ENCODE measurements around the gene LOXL4. TPM values are rescaled to one million over a fixed set of nuclear protein-coding genes. Genes with fewer than 3 reads are reported as not detected.

LOXL4 gene
- polyA plus RNA-seq (ENCODE audit: insufficient read length in 4 of 4) = 10 to 100 TPM in 1 of 4 donors, 1 to 10 TPM in 3; 3.7 to 19.0 (median 4.5) TPM

DNA sequence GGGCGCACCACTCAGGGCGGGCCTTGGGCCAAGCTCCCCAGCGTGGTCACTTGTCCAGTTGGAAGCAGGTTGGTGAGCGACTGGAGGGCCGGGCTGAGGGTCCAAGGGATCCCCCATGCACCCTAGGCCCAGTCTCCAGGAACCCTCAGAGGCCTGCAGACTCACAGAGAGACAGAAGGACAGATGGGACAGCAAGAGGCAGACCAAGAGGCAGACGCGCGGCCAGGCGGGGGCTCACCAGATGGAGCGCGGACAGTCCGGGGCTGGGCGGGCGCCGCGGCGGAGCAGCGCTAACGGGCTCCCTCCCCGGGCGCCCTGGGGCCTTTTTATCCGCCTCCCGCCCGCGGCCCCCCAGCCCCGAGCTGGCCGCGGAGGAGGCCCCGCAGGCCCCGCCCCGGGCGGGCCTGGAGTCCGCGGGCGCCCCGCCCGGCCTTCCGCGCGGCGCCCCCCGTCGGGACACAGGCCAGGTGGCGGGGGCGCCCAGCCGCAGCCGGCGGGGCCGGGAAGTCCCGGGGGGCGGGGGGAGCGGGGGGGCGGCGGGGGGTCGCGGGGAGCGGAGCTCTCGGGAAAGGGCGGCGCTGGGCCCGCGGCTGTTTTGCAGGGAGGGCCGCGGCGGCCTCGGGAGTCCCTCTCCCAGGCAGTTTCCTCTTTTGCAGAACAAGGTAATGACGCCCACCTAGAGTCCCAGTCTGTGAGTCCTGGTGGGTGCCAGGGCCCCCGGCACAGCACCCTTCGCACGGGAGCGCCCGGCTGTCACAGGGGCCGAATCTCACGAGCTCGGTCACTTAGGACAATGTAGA is at the start of gene LOXL4:
LOXL4 (minus strand) TSS at position 301 of the 800 bp plus-strand sequence. CDS start 5,175 bp downstream, outside the sequence.
- no peak for DNase-seq (ENCODE audit: low read depth in 4 of 4, low spot score in 3 of 4)

DNA sequence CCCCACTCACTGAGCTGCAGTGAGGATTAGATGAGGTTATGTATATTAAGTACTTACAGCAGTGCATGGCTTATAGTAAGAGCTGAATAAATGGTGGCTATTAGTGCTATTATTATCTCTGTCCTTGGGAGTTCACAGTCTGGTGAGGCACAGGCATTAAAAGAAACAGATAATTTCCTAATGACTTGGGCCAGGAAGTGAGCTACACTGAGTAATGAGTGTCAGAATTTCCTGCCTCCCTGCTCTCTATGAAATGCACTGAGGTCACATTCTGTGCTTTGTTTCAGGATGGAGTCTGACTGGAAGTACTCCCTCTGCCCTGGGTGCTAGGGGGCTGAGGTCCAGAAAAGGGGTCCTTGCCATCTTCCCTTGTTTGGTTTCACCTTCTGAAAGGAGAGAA is 48.7 kb upstream of the LOXL4 start:
- DNase-seq (ENCODE audit: low read depth in 4 of 4, low spot score in 3 of 4) = no peak

DNA sequence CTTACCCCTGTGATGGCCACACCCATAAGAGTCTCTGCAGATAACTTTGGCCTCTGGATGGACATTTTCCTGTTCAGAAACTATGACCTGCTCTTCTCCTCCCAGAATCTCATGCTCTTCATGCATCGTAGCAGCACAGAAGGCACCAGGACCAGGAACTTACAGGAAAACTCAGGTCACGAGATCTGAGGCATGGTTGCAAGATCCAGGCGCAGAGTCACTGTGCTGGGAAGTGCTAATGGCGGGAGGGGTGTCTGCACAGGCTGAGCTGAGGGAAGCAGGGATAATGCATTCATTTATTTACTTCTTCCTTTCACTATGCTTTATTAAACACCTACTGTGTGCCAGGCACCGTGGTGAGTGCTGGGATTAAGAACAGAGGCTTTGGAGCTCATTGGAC is 48.2 kb upstream of the LOXL4 start:
- no peak for DNase-seq (ENCODE audit: low read depth in 4 of 4, low spot score in 3 of 4)

DNA sequence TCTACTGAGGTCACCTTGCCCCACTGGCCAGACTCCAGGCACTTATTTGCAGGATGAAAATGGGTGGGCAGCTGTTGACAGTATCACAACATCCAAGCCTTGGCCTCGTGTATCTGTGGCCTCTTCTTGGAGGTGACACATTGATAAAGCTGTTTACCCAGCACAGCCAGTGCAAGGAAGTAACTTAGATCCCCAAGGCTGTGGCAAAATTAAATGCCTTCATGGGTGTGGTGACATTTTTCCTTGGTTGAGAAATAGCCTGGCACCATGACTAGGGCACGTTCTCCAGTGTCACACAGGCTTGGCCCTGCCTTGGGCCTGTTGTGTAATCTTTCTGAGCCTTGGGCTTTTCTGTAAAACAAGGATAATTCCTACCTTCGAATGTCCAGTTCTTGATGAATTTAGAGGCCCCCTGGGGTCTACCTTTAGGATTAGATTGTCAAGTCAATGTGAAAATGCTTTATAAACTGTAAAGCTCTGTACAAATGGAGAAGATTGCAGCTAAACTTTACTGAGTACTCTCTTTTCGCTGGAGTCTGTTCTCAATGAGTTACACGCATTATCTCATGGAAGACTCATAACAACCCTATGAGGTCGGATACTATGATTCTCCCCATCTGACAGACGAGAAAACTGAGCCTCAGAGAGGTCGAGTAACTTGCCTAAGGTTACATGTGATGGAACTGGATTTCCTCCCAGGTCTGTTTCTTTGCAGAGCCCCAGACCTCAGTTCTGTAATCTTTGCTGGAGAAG is 46.7 kb upstream of the LOXL4 start:
- no peak for DNase-seq (ENCODE audit: low read depth in 4 of 4, low spot score in 3 of 4)

DNA sequence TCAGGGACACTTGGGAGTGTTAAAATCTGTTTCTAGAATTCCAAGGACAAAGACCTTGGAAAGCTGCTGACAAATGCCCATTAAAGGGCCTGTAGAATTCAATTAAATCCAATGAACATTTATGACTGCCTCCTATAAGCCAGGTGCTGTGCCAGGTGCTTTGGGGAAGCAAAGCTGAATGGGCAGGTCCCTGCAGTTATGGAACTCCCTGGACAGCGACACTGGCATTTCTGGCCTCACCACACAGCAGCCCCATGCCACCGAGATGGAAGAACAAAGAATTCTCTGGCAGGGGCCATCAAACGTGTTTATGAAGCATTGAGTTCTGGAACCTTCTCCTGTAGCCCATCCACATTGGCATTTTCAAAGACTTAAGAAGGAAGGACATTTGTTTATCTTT is 45.6 kb upstream of the LOXL4 start:
- no peak for DNase-seq (ENCODE audit: low read depth in 4 of 4, low spot score in 3 of 4)

DNA sequence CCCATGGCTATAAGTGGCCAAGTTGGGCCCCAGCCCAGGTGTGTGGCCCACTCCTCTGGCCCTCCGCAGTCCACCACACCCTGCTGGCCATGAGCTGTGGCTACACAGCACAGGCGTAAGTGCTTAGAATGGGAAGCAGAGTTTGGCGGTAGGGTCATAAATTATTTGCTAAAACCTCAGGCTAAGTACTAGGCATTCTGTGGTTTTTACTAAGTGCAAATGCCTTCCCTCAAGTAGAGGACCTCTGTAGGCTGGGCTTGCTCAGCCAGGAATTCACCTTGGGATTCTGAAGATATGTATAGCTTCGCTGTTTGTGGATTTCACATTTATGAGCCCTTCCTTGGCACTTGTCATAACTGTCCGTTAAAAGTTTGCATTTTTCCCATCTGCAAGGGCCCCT is 44.8 kb upstream of the LOXL4 start:
- no peak for DNase-seq (ENCODE audit: low read depth in 4 of 4, low spot score in 3 of 4)

DNA sequence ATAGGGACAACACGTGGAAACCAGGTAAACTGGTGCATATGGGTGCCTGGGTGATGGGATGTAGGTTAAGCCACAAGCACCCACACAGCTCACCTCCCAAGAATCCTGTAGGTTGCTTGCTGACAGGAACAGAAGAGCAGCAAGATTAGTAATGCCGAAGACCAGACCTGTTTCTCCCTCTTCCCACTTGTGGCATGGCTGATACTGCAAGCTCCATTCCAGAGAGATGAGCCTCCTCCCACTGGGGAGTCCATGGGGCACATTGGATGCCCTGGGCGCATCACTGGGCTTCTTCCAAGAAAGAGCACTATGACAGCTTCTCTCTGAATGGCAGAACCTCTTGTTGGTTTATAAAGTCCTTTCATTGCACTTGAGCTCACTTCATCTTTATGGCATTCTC is 44.4 kb upstream of the LOXL4 start:
- no peak for DNase-seq (ENCODE audit: low read depth in 4 of 4, low spot score in 3 of 4)

DNA sequence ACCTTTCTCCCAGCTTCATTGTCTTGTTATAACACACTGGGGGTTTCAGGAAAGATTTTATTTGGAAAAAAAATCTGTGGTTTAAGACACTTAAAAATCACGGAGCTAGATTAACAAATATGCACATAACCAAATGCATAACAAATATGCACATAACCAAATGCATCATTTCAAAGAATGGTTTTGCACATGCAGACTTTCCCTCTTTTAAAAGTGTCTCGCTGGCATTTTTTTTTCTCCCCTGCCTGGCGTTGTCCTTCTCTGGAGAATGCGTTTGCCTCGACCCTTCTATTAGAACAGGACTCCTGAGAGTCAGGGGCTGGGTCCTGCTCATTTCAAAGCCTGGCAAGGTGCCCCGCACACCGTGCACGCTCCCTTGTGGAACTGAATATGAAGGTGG is 42.7 kb upstream of the LOXL4 start:
- no peak for DNase-seq (ENCODE audit: low read depth in 4 of 4, low spot score in 3 of 4)

DNA sequence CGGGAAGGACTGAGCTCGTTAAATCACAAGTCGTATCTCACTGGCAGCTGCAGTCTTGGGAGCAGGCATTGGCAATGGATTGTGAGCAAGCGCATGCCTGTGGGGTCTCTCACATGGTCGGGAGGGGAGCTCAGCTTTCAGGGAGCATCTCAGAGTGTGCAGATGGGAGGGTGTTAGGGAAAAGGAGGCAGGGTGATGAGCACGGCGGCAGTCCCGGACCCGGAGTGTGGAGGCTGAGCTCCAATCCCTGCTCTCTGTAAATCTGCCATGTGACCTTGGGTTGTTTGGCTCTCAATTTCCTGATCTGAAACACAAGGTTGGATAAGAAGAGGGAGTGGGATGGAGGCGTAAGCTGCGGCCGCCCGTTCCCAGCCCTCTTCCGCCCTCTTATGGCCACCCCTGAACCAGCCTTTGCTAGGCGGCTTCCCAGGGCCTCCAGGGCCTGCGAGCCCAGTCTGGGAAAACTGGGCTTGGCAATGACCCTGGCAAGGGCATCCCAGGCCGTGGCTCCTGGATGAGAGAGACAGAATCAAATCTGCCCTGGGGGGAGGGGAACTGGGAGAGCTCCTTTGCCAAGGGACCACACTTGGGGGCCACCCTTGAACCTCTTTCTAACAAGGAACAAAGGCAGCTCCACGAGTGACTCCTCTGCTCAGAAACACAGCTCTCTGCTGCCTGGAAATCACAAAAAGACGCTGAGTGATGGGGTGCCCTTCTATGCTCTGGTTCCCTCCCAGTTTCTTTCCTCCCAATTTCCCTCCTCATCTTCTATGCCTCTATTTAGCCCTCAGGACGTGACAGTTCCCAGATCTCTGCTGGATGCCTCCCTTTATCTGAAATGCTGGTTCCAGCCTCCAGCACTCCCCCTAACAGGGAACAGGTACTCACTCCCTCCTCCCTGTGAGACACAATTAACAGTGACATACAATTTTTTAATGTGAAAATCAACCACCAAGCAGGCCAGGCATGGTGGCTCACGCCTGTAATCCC is 41.7 kb upstream of the LOXL4 start:
- DNase-seq (ENCODE audit: low read depth in 4 of 4, low spot score in 3 of 4) = peak in 3 of 4 donors; percentile 46 to 60 (median 53)

DNA sequence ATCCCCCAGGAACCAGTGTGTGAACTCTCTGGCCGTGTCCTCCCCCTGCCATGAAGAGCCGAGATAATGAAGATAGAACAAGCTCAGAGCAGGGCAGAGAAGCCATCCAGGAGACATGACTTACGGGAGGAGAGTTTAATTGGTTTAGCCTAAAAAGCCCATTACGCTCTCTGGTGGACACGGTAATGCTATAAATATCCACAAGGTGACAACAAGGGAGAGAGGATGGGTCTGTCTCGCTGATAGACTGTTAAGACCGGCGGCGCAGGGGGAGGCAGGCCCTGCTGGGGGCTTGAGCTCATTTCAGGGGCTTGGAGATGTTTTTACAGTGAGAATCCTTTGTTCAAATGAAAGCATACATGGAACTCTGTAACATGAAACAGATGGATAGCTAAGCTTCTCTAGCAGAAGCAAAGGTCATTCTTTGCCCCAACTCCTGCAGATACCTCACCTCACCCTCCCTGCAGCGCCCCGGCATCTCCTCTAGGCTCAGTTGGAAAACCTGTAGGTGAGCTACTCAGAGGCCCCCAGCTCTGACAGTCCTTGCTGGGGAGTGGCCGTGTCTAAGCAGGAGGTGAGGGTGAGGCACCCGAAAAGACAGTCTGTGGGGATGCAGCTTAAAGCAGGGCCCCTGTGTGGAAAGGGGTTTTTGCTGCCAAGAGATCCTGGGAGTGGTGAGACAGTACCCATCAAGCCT is 40.8 kb upstream of the LOXL4 start:
- no peak for DNase-seq (ENCODE audit: low read depth in 4 of 4, low spot score in 3 of 4)

DNA sequence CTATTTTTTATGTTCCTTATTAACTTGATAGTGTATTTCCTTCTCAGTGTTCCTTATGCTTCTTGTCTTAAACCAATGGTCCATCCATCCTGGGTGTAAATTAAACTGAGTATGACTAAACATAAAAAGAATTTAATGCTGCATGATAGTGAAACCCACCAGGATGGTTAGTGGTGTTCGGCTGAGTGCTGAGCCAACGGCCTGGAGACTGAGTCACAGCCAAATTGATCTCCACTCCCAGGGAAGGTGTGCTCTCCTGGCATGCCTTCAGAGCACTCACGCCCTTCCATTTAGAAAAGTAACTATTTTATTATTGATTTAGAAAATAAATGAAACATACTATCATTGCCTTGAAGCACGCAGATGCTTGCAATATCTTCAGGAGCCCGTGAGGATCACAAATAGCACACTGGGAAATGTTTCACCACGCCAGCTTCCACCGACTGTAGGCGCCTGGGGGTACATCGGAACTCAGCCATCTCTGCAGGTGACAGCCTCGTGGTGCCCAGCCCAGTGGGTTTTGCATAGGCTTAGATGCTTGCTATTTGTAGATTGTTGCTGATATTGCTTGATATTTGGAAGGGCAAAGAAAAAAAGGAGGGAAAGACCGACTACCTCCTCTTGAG is 40.0 kb upstream of the LOXL4 start:
- no peak for DNase-seq (ENCODE audit: low read depth in 4 of 4, low spot score in 3 of 4)

DNA sequence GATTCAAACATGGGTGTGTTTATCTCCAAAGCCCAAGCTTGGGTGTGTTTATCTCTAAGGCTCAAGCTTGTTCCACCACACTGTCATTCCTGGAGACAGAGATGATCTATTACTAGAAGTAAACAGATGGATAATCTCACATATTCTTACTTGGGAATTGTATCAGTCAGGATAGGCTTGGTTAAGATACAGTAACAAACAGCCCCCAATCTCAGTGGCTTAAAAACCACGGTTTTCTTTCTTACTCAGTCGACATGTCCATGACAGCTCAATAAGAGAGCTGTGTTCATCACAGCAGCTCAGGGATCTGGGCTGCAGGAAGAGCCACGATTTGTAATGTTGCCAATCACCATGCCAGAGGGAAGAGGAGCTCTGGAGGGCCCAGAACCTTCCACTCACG is 38.5 kb upstream of the LOXL4 start:
- no peak for DNase-seq (ENCODE audit: low read depth in 4 of 4, low spot score in 3 of 4)

DNA sequence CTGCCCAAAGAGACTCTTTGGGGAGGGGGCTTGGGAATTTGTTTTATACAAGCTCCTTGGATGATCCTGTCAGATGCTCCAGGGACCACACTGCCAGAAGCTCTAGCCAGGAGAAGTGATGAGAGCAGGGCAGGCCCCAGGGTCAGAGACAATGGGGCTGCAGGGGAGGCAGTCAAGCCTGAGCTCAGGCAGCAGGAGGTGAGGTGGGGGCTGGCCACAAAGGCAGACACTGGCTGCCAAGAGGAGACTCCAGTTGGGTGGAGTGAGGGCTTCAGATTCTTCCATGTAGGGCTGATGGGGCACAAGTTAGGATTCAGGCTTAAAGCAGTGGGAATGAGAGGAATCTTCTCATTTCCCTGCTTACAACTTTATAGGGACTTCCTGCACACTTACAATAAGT is 35.6 kb upstream of the LOXL4 start:
- DNase-seq (ENCODE audit: low read depth in 4 of 4, low spot score in 3 of 4) = no peak

DNA sequence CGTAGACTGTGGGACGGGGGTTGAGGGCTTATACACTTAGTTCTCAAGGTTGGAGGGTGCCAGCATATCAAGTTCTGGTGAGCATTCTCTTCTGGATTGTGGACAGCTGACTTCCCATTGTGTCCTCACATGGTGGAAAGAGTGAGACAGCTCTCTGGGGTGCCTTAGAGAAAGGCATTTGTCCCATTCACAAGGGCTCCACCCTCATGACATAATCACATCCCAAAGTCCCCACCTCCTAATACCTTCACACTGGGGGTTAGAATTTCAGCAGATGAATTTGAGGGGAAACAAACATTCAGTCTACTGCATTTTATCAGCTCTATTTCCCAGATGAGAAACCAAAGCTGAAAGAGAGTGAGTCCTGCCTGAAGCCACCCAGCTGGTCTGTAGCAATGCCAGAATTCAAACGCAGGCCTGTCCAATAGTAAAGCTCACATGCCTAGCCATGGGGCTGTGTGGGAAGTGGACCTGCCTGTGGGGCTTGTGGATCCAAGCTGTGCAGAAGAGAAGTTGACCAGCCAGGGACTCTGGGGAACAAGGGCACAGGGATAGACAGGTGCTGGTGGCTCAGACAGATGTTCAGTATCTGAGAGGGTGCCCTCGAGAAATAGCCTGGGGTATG is 34.9 kb upstream of the LOXL4 start:
- no peak for DNase-seq (ENCODE audit: low read depth in 4 of 4, low spot score in 3 of 4)

DNA sequence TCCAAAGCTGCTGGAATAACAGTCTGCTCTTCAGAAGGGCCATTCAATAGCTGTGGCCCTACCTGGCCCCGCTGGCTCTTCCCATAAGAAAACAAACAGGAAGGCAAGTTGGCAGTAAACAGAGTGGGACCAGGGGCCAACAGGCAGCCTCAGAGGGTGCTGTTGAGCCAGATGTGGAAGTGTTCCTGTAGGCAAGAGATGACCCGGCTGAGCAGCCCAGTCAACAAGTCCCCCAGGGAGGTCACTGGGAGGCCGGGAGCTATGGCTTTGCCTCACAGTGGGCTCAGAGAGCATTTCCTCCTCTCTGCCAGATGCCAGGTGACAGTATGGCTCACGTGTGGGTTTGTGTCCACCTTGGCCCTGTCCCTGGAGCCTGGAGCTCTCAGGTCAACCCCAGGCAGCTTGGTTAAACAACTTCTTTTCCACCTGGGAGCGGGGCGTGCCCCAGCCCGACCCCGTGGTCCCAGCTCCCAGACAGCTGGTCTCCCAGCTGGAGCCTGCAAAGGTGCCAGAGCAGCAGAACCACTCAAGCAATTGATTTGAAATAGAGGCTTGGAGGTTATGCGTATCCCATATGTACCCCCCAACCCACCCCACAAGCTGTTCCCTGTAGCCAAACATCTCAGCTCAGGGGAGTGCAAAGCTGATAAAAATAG is 33.8 kb upstream of the LOXL4 start:
- DNase-seq (ENCODE audit: low read depth in 4 of 4, low spot score in 3 of 4) = no peak

DNA sequence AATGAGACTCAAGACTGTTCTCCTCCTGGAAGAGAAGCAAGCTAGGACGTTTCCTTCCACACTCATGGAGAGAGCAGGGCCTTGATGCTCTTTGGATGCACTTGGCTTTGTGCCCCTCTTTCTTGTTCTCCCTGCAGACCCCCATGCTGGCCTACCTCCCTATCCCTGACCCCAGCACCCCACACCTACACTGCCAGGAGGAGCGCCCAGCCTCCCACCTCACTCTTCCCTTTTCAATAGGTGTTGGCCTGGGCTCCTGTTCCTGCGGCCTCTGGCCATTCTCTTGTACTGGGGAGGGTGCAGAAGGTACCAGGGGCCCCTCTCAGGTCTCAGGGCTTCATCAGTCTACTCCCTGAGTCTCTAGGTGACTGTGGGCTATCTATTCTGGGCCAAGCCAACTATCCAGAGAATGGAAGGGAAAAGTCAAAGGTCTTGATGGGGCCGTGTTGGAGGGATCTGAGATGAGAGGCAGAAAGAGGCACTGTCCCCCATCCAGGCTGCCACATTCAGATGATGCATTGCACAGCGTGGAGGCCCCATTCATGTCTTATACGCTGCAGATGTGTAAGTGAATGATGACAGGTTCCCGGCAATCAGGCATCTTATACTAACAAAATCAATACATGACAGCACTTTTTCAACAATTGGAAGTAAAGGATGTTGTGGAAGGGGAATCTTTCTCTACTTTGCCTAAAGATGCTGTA is 32.7 kb upstream of the LOXL4 start:
- DNase-seq (ENCODE audit: low read depth in 4 of 4, low spot score in 3 of 4) = no peak

DNA sequence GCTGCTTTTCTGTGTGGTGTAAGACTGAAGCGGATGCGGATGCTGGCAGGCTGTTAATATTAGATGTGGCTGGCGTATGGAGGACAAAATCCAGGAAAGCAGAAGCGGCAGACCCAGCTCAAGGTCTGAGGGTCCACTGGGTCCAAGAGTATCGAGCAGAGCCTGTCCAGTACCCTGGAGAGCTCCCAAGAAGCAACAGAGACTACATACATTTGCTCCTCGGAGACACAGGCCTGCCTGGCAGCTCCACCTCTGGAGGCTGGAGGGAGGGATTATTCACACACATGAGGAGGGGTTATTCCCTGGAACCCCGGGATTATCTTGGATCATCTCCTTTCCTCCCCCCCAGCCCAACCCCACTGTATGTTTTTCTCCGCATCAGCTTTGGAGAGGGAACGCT is 31.3 kb upstream of the LOXL4 start:
- DNase-seq (ENCODE audit: low read depth in 4 of 4, low spot score in 3 of 4) = no peak

DNA sequence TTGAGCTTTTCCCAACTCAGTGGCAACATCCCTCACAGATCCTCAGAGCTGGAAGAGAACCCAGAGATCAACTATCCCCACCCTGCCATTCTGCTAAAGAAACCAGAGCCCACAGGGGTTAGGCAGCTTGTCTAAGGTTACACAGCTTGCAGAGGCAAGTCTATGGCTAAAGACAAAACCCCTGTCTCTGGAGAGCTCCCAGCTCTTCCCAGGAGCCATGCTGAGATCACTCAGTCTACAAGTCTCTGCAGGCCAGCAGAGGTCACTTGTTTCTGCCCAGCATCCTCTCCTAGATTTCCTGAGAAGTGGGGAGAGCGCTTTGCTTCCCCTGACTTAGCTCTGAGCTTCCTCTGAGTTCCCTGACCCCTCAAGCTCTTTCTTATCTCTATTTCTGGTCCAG is 28.5 kb upstream of the LOXL4 start:
- DNase-seq (ENCODE audit: low read depth in 4 of 4, low spot score in 3 of 4) = no peak

All from left renal pelvis (tissue), 4 donors.